NCI-H2107 treated with DMSO at 0.1 percent for 48 hours (cell line): ENCODE results near the gene CD300C.
"Not testable (repeated sequence)": the region's sequence is repeated elsewhere in the genome, so short reads cannot be mapped to it uniquely, and the experiment has no call there.

Experiments
- DNase-seq: peaks from one replicate; lab custom pipeline; 2025; ENCODE audit not compliant: unreplicated experiment; lab: John Stamatoyannopoulos, UW

The CD300C gene

GRCh38 chr17:74532115-74532514 is 13.8 kb downstream of the CD300C start:
- DNase-seq = no peak

- no peak for DNase-seq
Measured at GRCh38 chr17:74531231-74531761, 14.6 kb downstream of the CD300C start, which contains the start of gene CD300LB. TSS of gene CD300LB (minus strand) at chr17:74531475. CDS start at chr17:74531350, 125 bp downstream.

- DNase-seq = no peak
Measured at GRCh38 chr17:74530831-74531150, 15.1 kb downstream of the CD300C start.

GRCh38 chr17:74529243-74529642 is 16.7 kb downstream of the CD300C start:
- DNase-seq = no peak

GRCh38 chr17:74528491-74529199 is 17.3 kb downstream of the CD300C start:
- DNase-seq = no peak

GRCh38 chr17:74527756-74528155 is 18.2 kb downstream of the CD300C start:
- DNase-seq = no peak

- DNase-seq = no peak
Measured at GRCh38 chr17:74527081-74527480, 18.8 kb downstream of the CD300C start.

- DNase-seq = no peak
Measured at GRCh38 chr17:74526681-74527080, 19.2 kb downstream of the CD300C start.

- DNase-seq = no peak
Measured at GRCh38 chr17:74525781-74526288, 20.1 kb downstream of the CD300C start.

GRCh38 chr17:74525465-74525725 is 20.5 kb downstream of the CD300C start:
- DNase-seq = no peak

GRCh38 chr17:74524653-74525464 is 21.1 kb downstream of the CD300C start:
- no peak for DNase-seq

GRCh38 chr17:74523308-74523707 is 22.6 kb downstream of the CD300C start:
- DNase-seq = no peak

GRCh38 chr17:74522381-74523105 is 23.4 kb downstream of the CD300C start:
- no peak for DNase-seq

GRCh38 chr17:74521701-74522201 is 24.2 kb downstream of the CD300C start:
- DNase-seq = no peak

GRCh38 chr17:74520790-74521480 is 25.0 kb downstream of the CD300C start:
- DNase-seq = no peak

GRCh38 chr17:74520016-74520434 is 25.9 kb downstream of the CD300C start:
- no peak for DNase-seq

- not testable (repeated sequence) for DNase-seq
Measured at GRCh38 chr17:74518413-74518981, 27.4 kb downstream of the CD300C start.

- DNase-seq = no peak
Measured at GRCh38 chr17:74516561-74517328, 29.2 kb downstream of the CD300C start.

GRCh38 chr17:74515941-74516340 is 30.0 kb downstream of the CD300C start:
- DNase-seq = no peak
